Suprapubic skin (tissue), 4 donors: ENCODE measurements around the gene CRYGS. TPM values are rescaled to one million over a fixed set of nuclear protein-coding genes. Genes with fewer than 3 reads are reported as not detected.

Experiments
- DNase-seq, 2 donors: peaks; one replicate each; pipeline ENCODE4 v3.0.0-alpha.2; 2019; ENCODE audit warnings: low spot score in 2 of 2
- H3K27ac ChIP-seq: fragments of 200-600 bp; sonication (generic); one replicate; pipeline ENCODE4 v1.5.1; 2019
- H3K27me3 ChIP-seq: fragments of 200-600 bp; sonication (generic); one replicate; pipeline ENCODE4 v1.5.1; 2019
- H3K36me3 ChIP-seq: fragments of 200-600 bp; sonication (generic); one replicate; pipeline ENCODE4 v1.5.1; 2019
- H3K4me1 ChIP-seq: fragments of 200-600 bp; sonication (generic); one replicate; pipeline ENCODE4 v1.5.1; 2019
- H3K4me3 ChIP-seq: fragments of 200-600 bp; sonication (generic); one replicate; pipeline ENCODE4 v1.5.1; 2019; ENCODE audit warnings: mild to moderate bottlenecking
- H3K9me3 ChIP-seq: fragments of 200-600 bp; sonication (generic); one replicate; pipeline ENCODE4 v1.5.1; 2019
- EP300 ChIP-seq: sonication (generic); formaldehyde crosslinking; IDR thresholded peaks from one replicate; pipeline ENCODE4 v1.6.1; 2017; ENCODE audit warnings: antibody characterized with exemption
- POLR2A ChIP-seq, 2 donors: fragments of 450-650 bp; IDR thresholded peaks; one replicate each; pipeline ENCODE4 v1.6.1; 2017; ENCODE audit warnings: antibody characterized with exemption in 2 of 2, mild to moderate bottlenecking in 2 of 2, moderate library complexity in 2 of 2
- POLR2AphosphoS5 ChIP-seq, 3 donors: sonication (generic); formaldehyde crosslinking; IDR thresholded peaks; one replicate each; pipeline ENCODE4 v1.6.1; 2017; ENCODE audit warnings: antibody characterized with exemption in 3 of 3
- WGBS: methylation state at CpG from one replicate; pipeline ENCODE4 v1.1.5; 2018; 5-methylcytosine and 5-hydroxymethylcytosine counted together
- total RNA-seq, 4 donors: library from RNA; depleted of rRNA; stranded (reverse); fragments of >200 nt; gene quantifications; one replicate each; pipeline ENCODE4 v1.1.0, GENCODE V29; 2016
- TF ChIP-seq, protein P1 (sequence below), 2 donors: fragments of 200-600 bp in 1 of 2; fragments of 450-650 bp in 1 of 2; sonication (generic) in 1 of 2; IDR thresholded peaks; one replicate each; pipeline ENCODE4 v1.5.1; 2016 to 2019; ENCODE audit warnings: antibody characterized with exemption in 2 of 2, mild to moderate bottlenecking in 1 of 2, moderate library complexity in 1 of 2

CRYGS gene
- total RNA-seq, 4 donors from 2014 or later: 2.2 to 6.7 (median 3.6) TPM

- 60% methylated on average over 9 of the region's 9 CpGs for WGBS
- Histone ChIP-seq H3K27ac (no peak overlapping the region), H3K27me3 (peaks cover 16% of the 10 kb centered on the region), H3K9me3 (no peaks in the 10 kb centered on the region), H3K4me1 (no peaks in the 10 kb centered on the region), H3K36me3 (no peaks in the 10 kb centered on the region), H3K4me3 (no peak overlapping the region)
- no peak for DNase-seq
- TF ChIP-seq POLR2A (IDR thresholded peaks at IDR 0.05): no peak
Observed at GRCh38 chr3:186512570-186513302, 31.4 kb downstream of the CRYGS start.

- WGBS: 80% methylated on average over 5 of the region's 5 CpGs
- Histone ChIP-seq H3K4me3 (no peak overlapping the region), H3K27ac (no peak overlapping the region), H3K4me1 (no peaks in the 10 kb centered on the region), H3K9me3 (no peaks in the 10 kb centered on the region), H3K27me3 (peaks cover 13% of the 10 kb centered on the region), H3K36me3 (no peaks in the 10 kb centered on the region)
- no peak for TF ChIP-seq POLR2A (IDR thresholded peaks at IDR 0.05)
- no peak for DNase-seq
Observed at GRCh38 chr3:186511702-186512101, 32.5 kb downstream of the CRYGS start.

GRCh38 chr3:186511245-186511644 lies 32.9 kb downstream of the CRYGS start:
- Histone ChIP-seq H3K4me3 (no peak overlapping the region), H3K27ac (no peak overlapping the region), H3K4me1 (no peaks in the 10 kb centered on the region), H3K36me3 (no peaks in the 10 kb centered on the region), H3K27me3 (peaks cover 12% of the 10 kb centered on the region), H3K9me3 (no peaks in the 10 kb centered on the region)
- TF ChIP-seq POLR2A (IDR thresholded peaks at IDR 0.05) (no peak), POLR2AphosphoS5 (IDR thresholded peaks at IDR 0.05) (no peak), EP300 (no peak)
- no peak for DNase-seq
- 83% methylated on average over 4 of the region's 4 CpGs for WGBS

DNA sequence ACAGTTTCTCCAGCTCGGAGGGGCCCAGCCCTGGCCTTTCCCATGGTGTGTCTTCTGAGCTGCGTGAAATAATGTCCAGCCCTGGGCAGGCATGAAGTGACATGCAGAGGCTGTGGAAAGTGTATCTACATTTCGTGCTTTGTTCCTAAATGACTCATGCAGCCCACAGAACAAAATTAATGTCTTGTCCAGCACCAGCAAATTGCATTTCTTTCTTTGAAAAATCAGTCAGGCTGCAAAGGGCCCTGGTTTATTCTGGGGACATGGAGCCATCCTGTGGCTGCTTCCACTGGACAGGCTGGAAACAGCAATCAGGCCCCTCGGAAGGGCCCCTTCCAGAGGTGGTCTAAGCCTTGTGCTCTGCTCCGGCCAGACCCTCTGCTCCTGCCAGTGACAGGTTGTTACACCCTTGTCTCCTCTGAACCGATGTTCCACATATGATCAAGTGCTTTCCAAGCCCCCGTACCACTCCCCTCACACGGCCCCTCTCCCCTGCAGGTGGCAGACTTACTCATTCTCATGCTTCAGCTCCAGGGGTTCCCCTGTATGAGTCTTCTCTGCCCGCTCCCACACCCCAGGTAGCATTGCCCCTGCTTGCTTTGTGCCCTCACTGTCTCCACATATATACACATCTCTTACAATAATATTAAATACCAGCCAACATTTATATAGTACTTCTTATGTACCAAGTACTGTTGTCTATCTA lies 33.7 kb downstream of the CRYGS start:
- TF ChIP-seq, protein P1, sequence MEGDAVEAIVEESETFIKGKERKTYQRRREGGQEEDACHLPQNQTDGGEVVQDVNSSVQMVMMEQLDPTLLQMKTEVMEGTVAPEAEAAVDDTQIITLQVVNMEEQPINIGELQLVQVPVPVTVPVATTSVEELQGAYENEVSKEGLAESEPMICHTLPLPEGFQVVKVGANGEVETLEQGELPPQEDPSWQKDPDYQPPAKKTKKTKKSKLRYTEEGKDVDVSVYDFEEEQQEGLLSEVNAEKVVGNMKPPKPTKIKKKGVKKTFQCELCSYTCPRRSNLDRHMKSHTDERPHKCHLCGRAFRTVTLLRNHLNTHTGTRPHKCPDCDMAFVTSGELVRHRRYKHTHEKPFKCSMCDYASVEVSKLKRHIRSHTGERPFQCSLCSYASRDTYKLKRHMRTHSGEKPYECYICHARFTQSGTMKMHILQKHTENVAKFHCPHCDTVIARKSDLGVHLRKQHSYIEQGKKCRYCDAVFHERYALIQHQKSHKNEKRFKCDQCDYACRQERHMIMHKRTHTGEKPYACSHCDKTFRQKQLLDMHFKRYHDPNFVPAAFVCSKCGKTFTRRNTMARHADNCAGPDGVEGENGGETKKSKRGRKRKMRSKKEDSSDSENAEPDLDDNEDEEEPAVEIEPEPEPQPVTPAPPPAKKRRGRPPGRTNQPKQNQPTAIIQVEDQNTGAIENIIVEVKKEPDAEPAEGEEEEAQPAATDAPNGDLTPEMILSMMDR (IDR thresholded peaks at IDR 0.05): no peak
- TF ChIP-seq POLR2AphosphoS5 (IDR thresholded peaks at IDR 0.05) (no peak), POLR2A (IDR thresholded peaks at IDR 0.05) (no peak), EP300 (no peak)
- DNase-seq: no peak
- Histone ChIP-seq H3K9me3 (no peaks in the 10 kb centered on the region), H3K27me3 (peaks cover 12% of the 10 kb centered on the region), H3K4me3 (no peak overlapping the region), H3K27ac (no peak overlapping the region), H3K4me1 (no peaks in the 10 kb centered on the region), H3K36me3 (no peaks in the 10 kb centered on the region)
- WGBS: 48% methylated on average over 6 of the region's 9 CpGs

DNA sequence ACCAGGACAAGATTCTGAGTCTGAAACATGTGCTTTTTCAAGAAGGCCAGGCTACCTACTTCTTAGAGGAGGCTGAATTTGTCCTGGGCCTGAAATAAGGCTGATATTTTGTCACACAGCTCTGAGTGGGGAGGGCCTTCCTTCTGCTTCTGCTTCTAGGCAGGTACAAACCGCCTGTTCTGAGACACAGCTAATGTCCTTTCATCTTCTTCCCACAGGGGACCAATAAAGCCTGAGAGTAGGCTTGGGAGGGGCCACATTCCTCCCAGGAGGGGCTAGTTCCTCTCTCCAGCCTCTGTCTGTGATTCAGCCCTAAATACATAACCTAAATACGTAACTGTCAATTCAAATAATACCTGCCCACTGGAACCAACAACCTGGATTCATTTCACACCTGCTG lies 34.8 kb downstream of the CRYGS start:
- Histone ChIP-seq H3K27ac (no peak overlapping the region), H3K4me3 (no peak overlapping the region), H3K36me3 (no peaks in the 10 kb centered on the region), H3K9me3 (no peaks in the 10 kb centered on the region), H3K4me1 (no peaks in the 10 kb centered on the region), H3K27me3 (peaks cover 12% of the 10 kb centered on the region)
- 63% methylated on average over 2 of the region's 2 CpGs for WGBS
- TF ChIP-seq POLR2AphosphoS5 (IDR thresholded peaks at IDR 0.05) (no peak), POLR2A (IDR thresholded peaks at IDR 0.05) (no peak), EP300 (no peak)
- TF ChIP-seq, protein P1 (IDR thresholded peaks at IDR 0.05): no peak
- DNase-seq: no peak

DNA sequence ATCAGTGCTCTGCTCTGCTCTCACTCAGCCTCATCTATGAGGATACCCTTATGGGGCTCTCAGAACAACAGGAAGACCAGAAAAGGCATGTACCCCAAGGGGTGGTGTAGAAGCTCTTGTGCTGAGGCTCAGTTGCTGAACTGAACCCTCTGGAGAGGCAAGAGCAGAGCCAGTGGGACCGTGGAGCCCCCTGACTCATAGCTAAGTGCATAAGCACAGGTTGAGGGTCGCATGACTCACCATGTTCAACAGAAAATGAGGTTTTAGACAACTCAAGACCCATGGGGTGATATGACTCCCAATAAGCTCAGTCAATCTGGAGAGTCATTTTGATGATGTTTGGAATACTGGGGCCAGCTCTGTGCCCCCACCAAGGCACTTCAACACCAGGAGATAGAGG lies 37.3 kb downstream of the CRYGS start:
- no peak for DNase-seq
- peaks cover 13% of the 10 kb centered on the region for H3K27me3 ChIP-seq
- H3K9me3 ChIP-seq: no peaks in the 10 kb centered on the region
- H3K4me3 ChIP-seq: no peak overlapping the region
- no peak for TF ChIP-seq POLR2A (IDR thresholded peaks at IDR 0.05)
- TF ChIP-seq POLR2AphosphoS5 (IDR thresholded peaks at IDR 0.05): no peak
- no peaks in the 10 kb centered on the region for H3K36me3 ChIP-seq
- 89% methylated on average over 2 of the region's 2 CpGs for WGBS
- no peak overlapping the region for H3K27ac ChIP-seq
- no peaks in the 10 kb centered on the region for H3K4me1 ChIP-seq

DNA sequence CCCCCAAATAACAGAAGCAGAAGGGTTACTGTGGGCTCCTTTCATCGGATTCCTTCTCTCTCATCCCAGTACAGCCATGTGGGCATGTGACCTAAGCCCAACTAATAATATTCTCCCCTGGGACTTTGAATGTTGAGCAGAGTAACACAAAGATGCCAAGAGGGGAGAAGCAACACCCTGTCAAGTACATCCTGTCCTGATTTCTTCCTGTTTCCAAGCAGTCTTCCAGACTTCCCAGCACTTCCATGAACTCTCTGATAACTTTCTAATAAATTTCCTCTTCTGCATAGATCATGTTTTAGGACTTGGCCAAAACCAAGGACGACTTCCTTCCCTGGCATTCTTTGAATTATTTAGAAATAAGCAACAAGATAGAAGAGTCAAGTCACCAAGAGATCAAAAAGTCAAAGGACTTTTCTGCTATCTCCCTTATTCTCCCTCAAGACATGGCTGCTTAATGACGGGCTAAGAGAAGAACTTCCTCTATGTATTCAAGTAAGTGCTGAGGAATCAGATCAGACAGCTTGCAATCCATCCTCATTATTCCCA lies 37.9 kb downstream of the CRYGS start:
- Histone ChIP-seq H3K27ac (no peak overlapping the region), H3K27me3 (peaks cover 7% of the 10 kb centered on the region), H3K4me3 (no peak overlapping the region), H3K9me3 (no peaks in the 10 kb centered on the region), H3K4me1 (no peaks in the 10 kb centered on the region), H3K36me3 (no peaks in the 10 kb centered on the region)
- 62% methylated on average over 3 of the region's 3 CpGs for WGBS
- DNase-seq: no peak
- no peak for TF ChIP-seq POLR2AphosphoS5 (IDR thresholded peaks at IDR 0.05)
- TF ChIP-seq, protein P1 (IDR thresholded peaks at IDR 0.05): no peak
- no peak for TF ChIP-seq EP300
- no peak for TF ChIP-seq POLR2A (IDR thresholded peaks at IDR 0.05)
